HG03575 (cell line): ENCODE measurements around the gene BIN2.
A peak's percentile ranks its signal among the peaks of the same experiment; 100 is the strongest.
"Not testable (repeated sequence)": the region's sequence is repeated elsewhere in the genome, so short reads cannot be mapped to it uniquely, and the experiment has no call there.

Source experiments
- ATAC-seq: cut with Tn5 transposase; IDR thresholded peaks from one replicate; pipeline ENCODE4 v1.9.1; 2021; ENCODE audit not compliant: unreplicated experiment, insufficient number of reproducible peaks, low FRiP score; ENCODE audit errors: extremely low read depth

The BIN2 gene

GRCh38 chr12:51270067-51270950 lies 53.7 kb downstream of the BIN2 start, which contains the start of gene SMAGP:
TSS of gene SMAGP (minus strand) at chr12:51270415. CDS start at chr12:51269278, 1,137 bp downstream.
- no peak for ATAC-seq

GRCh38 chr12:51269174-51270066 lies 54.6 kb downstream of the BIN2 start:
- ATAC-seq = no peak

DNA sequence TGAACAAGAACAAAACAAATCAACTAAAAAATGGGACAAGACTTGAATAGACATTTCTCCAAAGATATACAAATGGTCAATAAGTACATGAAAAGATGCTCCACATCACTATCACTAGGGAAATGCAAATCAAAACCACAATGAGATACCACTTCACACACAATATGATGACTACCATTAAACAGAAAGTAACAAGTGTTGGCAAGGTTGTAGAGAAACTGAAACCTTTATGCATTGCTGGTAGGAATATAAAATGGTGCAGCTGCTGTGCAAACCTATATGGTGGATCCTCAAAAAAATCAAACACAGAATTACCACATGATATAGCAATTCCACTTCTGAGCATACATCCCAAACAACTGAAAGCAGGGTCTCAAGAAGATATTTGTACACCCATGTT lies 59.0 kb downstream of the BIN2 start:
- ATAC-seq = no peak

GRCh38 chr12:51264297-51264696 lies 59.7 kb downstream of the BIN2 start:
- ATAC-seq = no peak

DNA sequence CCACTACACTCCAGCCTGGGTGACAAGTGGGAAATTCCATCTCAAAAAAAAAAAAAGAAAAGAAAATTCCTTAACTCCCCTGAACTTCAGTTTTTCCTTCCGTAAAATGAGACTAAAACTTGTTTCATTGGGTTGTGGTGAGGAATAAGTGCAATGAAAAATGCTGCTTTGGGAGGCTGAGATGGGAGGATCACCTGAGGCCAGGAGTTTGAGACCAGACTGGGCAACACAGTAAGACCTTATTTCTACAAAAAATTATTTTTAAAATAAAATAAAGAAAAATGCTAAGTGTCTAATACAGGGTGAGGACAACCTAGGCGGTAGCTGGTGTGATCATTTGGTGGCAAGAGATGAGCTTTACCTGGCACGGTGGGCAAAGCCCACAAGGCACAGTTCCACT lies 60.6 kb downstream of the BIN2 start:
- no peak for ATAC-seq

DNA sequence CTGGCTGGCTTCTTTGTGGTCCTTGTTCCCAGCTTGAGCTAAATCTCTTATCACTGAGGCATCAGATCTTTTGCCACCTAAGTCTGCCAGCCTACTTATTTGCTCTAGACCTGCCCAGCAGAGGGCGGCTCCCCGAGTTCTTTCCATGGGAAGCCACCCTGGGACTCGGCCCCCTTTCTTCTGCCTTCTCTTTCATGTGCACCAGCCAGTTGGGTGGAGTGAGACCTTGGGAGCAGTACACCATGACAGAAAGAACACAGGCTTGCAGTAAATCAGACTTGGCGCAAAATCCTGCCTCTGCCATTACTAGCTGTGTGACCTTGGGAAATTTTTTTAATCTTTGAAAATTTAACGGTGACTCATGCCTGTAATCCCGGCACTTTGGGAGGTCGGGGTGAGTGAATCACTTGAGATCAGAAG lies 61.2 kb downstream of the BIN2 start:
- no peak for ATAC-seq

- not testable (repeated sequence) for ATAC-seq
These were observed 64.4 kb downstream of the BIN2 start for GRCh38 chr12:51259600-51259999.

DNA sequence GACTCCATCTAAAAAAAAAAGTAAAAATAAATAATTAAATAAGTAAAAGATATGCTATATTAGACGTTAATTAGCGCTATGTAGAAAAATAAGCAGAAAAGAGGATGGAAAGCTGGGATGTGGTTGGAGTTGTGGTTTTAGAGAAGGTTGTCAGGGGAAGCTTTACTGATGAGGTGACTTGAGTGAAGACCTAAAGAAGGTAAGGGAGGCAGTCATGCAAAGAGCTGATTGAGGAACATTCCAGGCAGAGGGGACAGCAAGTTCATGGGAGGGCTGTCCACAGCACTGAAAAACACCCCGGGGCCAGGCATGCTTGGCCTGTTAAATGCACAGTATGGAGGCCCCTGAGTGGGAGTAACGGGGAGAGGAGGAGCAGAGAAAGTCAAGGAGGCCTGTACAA lies 69.4 kb downstream of the BIN2 start:
- ATAC-seq = no peak

- no peak for ATAC-seq
These were observed 70.7 kb downstream of the BIN2 start for GRCh38 chr12:51253276-51253675.

GRCh38 chr12:51247523-51248206 lies 76.3 kb downstream of the BIN2 start:
- ATAC-seq = no peak

DNA sequence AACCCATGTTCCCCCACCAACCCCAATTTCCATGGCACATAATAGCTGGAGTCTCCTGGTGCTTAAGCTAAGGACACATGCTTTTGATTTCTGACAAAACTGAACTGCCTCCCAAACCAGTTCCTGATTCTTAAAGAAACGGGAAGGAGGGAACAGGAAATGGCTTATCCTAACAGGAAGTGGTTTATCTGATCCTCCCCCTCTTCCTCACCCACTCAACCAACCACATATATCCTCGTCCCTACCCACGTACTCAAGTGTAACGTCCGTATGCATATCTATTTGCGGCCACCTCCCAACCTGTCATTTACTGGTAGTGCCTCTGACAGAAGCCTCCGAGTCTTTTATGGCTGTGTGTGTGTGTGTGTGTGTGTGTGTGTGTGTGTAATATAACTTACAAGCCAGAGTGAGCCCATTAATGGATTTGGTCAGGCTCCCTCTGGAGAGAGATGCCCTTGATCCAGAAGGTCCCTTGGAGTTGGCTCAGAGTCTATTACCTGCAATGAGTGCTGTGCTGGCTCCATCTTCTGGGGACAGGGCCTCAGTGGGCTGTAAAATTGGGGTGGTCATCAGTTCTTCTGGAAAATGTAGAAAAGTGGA lies 77.6 kb downstream of the BIN2 start:
- no peak for ATAC-seq

DNA sequence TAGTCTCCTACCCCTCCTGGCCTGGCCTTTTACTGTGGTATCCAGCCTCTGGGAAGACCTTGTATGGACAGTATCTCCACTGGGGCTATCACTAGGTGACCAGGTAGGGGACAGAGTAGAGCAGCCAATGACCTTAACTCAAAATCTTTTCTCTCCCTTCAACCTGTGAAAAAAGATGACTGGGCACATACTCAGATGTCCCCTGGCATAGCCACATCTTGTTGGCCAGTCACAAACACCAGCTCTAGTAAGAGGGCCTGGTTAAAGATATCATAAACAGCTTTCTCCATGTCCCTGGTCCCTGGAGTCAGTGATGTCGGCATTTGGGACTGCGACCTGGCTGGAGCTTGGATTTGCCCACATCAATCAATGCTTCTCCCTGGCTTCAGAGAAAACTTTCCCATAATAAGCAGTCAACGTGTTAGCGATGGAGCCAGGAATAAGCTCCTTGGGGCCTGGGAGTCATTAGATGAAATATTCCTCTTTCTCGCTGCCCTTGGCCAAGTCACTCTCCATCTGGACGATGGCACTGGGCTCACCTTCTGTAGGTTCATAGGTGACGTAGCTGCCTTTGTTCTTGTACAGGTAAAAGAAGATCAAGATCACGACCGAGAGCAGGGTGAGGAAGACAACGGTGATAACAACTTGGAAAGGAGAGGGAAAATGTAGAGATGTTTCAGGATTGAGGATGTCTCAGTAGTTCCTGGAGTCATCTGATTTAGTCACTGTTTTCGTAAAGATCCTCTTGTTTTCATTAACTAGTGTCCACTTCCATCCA lies 78.3 kb downstream of the BIN2 start:
- no peak for ATAC-seq

- ATAC-seq = no peak
These were observed 79.7 kb downstream of the BIN2 start for GRCh38 chr12:51244269-51244668.

DNA sequence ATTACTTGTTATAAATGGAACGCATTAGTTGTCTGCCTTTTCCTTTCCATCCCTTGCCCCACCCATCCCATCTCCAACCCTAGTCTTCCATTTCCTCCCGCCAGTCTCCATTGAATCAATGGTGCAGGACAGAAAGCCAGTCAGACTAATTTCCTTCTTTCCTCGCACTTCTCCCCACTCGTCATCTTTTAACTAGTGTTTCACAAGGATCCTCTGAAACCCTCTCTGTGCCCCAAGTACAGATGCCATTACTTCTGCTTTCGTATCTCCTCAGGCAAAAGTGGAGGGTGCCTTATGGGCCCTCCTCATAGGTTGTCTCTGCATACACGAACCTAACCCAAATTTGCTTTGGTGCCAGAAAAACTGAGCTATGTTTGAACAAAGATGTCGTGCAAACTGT lies 81.1 kb downstream of the BIN2 start:
- ATAC-seq = no peak

DNA sequence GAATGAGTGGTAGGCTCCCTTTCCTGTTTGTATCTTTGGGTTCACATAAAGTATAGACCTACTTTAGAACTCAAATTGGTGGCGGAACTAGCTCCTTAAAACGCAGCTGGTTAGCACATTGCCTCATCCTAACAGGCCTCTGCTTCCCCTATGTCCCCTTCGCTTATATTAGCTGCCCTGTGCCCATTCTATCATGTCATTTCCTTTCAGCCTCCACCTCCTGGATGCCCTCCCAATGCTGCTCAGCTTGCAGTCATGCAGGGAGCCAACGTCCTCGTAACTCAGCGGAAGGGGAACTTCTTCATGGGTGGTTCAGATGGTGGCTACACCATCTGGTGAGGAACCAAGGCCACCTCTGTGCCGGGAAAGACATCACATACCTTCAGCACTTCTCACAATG lies 81.9 kb downstream of the BIN2 start:
- no peak for ATAC-seq

DNA sequence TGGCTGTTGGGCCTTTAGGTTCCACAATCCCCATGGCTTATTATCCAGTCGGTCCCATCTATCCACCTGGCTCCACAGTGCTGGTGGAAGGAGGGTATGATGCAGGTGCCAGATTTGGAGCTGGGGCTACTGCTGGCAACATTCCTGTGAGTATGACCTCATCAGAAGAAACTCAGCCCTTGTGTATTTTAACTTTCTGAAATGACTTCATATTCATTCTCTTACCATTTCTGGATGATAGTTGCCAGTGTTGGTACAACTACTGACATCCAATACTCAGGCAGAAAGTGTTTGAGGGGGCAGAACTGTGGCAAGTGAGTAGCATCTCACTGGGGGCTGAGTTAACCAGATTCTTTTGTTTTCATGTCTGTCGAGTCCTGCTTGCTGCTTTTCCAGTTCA lies 83.0 kb downstream of the BIN2 start:
- no peak for ATAC-seq

DNA sequence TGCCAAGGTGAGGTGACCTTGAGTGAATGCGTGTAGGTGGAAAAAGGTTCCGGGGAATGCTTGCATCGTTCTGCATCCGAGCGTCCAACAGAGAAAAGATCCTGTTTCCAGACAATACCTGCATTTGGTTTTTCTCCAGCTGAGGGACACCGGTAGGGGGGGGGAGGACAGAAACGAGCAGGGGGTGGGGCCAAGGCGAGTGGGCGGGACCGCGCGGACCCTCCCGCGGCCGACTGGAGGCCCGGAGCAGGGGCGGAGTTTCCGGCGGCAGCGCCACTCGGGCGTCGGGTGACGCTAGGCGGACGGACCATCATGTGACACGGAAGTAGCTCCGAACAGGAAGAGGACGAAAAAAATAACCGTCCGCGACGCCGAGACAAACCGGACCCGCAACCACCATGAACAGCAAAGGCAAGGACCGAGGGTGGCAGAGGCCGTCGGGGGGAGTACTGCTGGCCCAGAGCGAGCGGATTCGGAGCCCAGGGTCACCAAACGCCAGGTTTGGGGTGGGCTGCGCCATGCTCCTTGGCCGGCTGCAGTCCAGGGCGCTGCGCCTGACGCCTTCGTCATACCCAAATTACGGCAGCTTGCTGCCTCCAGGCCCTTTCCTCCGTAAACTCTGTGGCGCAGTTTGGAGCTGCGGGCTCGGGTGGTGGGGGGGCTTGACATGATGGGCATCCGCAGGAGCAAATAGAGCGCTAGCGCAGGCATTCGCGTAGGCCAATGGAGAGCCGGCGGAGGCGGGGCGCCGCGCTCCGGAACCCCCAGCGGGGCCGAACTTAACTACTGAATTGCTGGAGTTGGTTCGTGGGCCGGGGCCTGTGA lies 85.3 kb downstream of the BIN2 start, which contains the start of gene DAZAP2:
Gene DAZAP2 (plus strand): TSS at position 317 of the 825 bp plus-strand sequence. CDS start 82 bp downstream, at position 399.
- peak; percentile 41 for ATAC-seq
